GM21786 (cell line): Measurements from ENCODE around the gene GALR1.
A peak's percentile ranks its signal among the peaks of the same experiment; 100 is the strongest.
"Not testable (repeated sequence)": the region's sequence is repeated elsewhere in the genome, so short reads cannot be mapped to it uniquely, and the experiment has no call there.

ENCODE experiments used
- ATAC-seq: cut with Tn5 transposase; IDR thresholded peaks from one replicate; pipeline ENCODE4 v1.9.1; 2021; ENCODE audit not compliant: unreplicated experiment

GALR1 gene

GRCh38 chr18:77249569-77250500 lies at the start of gene GALR1:
GALR1 (plus strand) TSS chr18:77249848; CDS start chr18:77250549, 701 bp downstream.
- no peak for ATAC-seq

GRCh38 chr18:77201506-77201905 lies 48.1 kb upstream of the GALR1 start:
- ATAC-seq, result no peak

GRCh38 chr18:77202329-77202728 lies 47.3 kb upstream of the GALR1 start:
- ATAC-seq, result no peak

- ATAC-seq, result no peak
Observed at GRCh38 chr18:77203071-77203470, 46.6 kb upstream of the GALR1 start.

- no peak for ATAC-seq
Observed at GRCh38 chr18:77203851-77204250, 45.8 kb upstream of the GALR1 start.

GRCh38 chr18:77205769-77206168 lies 43.9 kb upstream of the GALR1 start:
- ATAC-seq, result no peak

- ATAC-seq, result no peak
Observed at GRCh38 chr18:77206676-77207374, 42.8 kb upstream of the GALR1 start.

GRCh38 chr18:77207540-77207939 lies 42.1 kb upstream of the GALR1 start:
- peak; percentile 38 for ATAC-seq

GRCh38 chr18:77208964-77209363 lies 40.7 kb upstream of the GALR1 start:
- ATAC-seq, result peak; percentile 79

GRCh38 chr18:77209587-77209986 lies 40.1 kb upstream of the GALR1 start:
- no peak for ATAC-seq

GRCh38 chr18:77210249-77210648 lies 39.4 kb upstream of the GALR1 start:
- ATAC-seq, result no peak

- ATAC-seq, result no peak
Observed at GRCh38 chr18:77218642-77219041, 31.0 kb upstream of the GALR1 start.

GRCh38 chr18:77220726-77221125 lies 28.9 kb upstream of the GALR1 start:
- no peak for ATAC-seq

- no peak for ATAC-seq
Observed at GRCh38 chr18:77222464-77222863, 27.2 kb upstream of the GALR1 start.

GRCh38 chr18:77223221-77223639 lies 26.4 kb upstream of the GALR1 start:
- ATAC-seq, result no peak

GRCh38 chr18:77223653-77224052 lies 26.0 kb upstream of the GALR1 start:
- no peak for ATAC-seq

GRCh38 chr18:77230645-77231044 lies 19.0 kb upstream of the GALR1 start:
- ATAC-seq, result no peak

GRCh38 chr18:77234504-77235365 lies 14.9 kb upstream of the GALR1 start:
- no peak for ATAC-seq

- ATAC-seq, result not testable (repeated sequence)
Observed at GRCh38 chr18:77239285-77239684, 10.4 kb upstream of the GALR1 start.

GRCh38 chr18:77248873-77249568 lies 627 bp upstream of the GALR1 start:
- no peak for ATAC-seq
